Measurements from ENCODE around the gene LCN1.

LCN1 gene

GRCh38 chr9:135516132-135516860, 4.9 kb upstream of the LCN1 start:
- in situ Hi-C loops (cut with MboI; ENCODE audit: low sequenced_read_pairs): no loop called here
- no peaks in the 10 kb centered on the region for H3K9me3 ChIP-seq
- DNase-seq (ENCODE audit: low spot score in 2 of 2): no peak
- no peaks in the 10 kb centered on the region for H3K27me3 ChIP-seq (ENCODE audit: low read depth)
- H3K36me3 ChIP-seq (replicated peaks): no peaks in the 10 kb centered on the region
- H3K4me3 ChIP-seq: no peak overlapping the region
- H3K4me1 ChIP-seq: no peaks in the 10 kb centered on the region

GRCh38 chr9:135517407-135517822, 3.8 kb upstream of the LCN1 start:
- no peaks in the 10 kb centered on the region for H3K36me3 ChIP-seq (replicated peaks)
- H3K4me1 ChIP-seq: no peaks in the 10 kb centered on the region
- no peaks in the 10 kb centered on the region for H3K9me3 ChIP-seq
- no peaks in the 10 kb centered on the region for H3K27me3 ChIP-seq (ENCODE audit: low read depth)
- H3K4me3 ChIP-seq: no peak overlapping the region
- in situ Hi-C loops (cut with MboI; ENCODE audit: low sequenced_read_pairs): no loop called here
- no peak for DNase-seq (ENCODE audit: low spot score in 2 of 2)

GRCh38 chr9:135519179-135519971, 1.9 kb upstream of the LCN1 start:
- DNase-seq (ENCODE audit: low spot score in 2 of 2): no peak
- H3K4me1 ChIP-seq: no peaks in the 10 kb centered on the region
- H3K36me3 ChIP-seq (replicated peaks): no peaks in the 10 kb centered on the region
- no peaks in the 10 kb centered on the region for H3K9me3 ChIP-seq
- in situ Hi-C loops (cut with MboI; ENCODE audit: low sequenced_read_pairs): no loop called here
- H3K4me3 ChIP-seq: no peak overlapping the region
- H3K27me3 ChIP-seq (ENCODE audit: low read depth): no peaks in the 10 kb centered on the region

- Histone ChIP-seq H3K36me3 (replicated peaks) (no peaks in the 10 kb centered on the region), H3K4me3 (no peak overlapping the region), H3K27me3 (ENCODE audit: low read depth) (no peaks in the 10 kb centered on the region), H3K9me3 (no peaks in the 10 kb centered on the region), H3K4me1 (no peaks in the 10 kb centered on the region)
- DNase-seq (ENCODE audit: low spot score in 2 of 2): no peak
- in situ Hi-C loops (cut with MboI; ENCODE audit: low sequenced_read_pairs): no loop called here
Observed at GRCh38 chr9:135521608-135522095, 412 bp downstream of the LCN1 start.

- no peak for DNase-seq (ENCODE audit: low spot score in 2 of 2)
- no peaks in the 10 kb centered on the region for H3K4me1 ChIP-seq
- H3K9me3 ChIP-seq: no peaks in the 10 kb centered on the region
- H3K27me3 ChIP-seq (ENCODE audit: low read depth): no peaks in the 10 kb centered on the region
- in situ Hi-C loops (cut with MboI; ENCODE audit: low sequenced_read_pairs): no loop called here
- H3K4me3 ChIP-seq: no peak overlapping the region
- no peaks in the 10 kb centered on the region for H3K36me3 ChIP-seq (replicated peaks)
Observed at GRCh38 chr9:135522137-135522877, 1.1 kb downstream of the LCN1 start.

- in situ Hi-C loops (cut with MboI; ENCODE audit: low sequenced_read_pairs): no loop called here
- Histone ChIP-seq H3K4me1 (no peaks in the 10 kb centered on the region), H3K9me3 (no peaks in the 10 kb centered on the region), H3K27me3 (ENCODE audit: low read depth) (no peaks in the 10 kb centered on the region), H3K4me3 (no peak overlapping the region), H3K36me3 (replicated peaks) (no peaks in the 10 kb centered on the region)
- DNase-seq (ENCODE audit: low spot score in 2 of 2): no peak
Observed at GRCh38 chr9:135522931-135523330, 1.7 kb downstream of the LCN1 start.

GRCh38 chr9:135523521-135524129, 2.4 kb downstream of the LCN1 start:
- Histone ChIP-seq H3K9me3 (no peaks in the 10 kb centered on the region), H3K36me3 (replicated peaks) (no peaks in the 10 kb centered on the region), H3K27me3 (ENCODE audit: low read depth) (no peaks in the 10 kb centered on the region), H3K4me3 (no peak overlapping the region), H3K4me1 (no peaks in the 10 kb centered on the region)
- DNase-seq (ENCODE audit: low spot score in 2 of 2): no peak
- in situ Hi-C loops (cut with MboI; ENCODE audit: low sequenced_read_pairs): no loop called here

GRCh38 chr9:135524130-135524861, 3.1 kb downstream of the LCN1 start:
- H3K27me3 ChIP-seq (ENCODE audit: low read depth): no peaks in the 10 kb centered on the region
- H3K36me3 ChIP-seq (replicated peaks): no peaks in the 10 kb centered on the region
- in situ Hi-C loops (cut with MboI; ENCODE audit: low sequenced_read_pairs): no loop called here
- H3K9me3 ChIP-seq: no peaks in the 10 kb centered on the region
- no peaks in the 10 kb centered on the region for H3K4me1 ChIP-seq
- DNase-seq (ENCODE audit: low spot score in 2 of 2): no peak
- no peak overlapping the region for H3K4me3 ChIP-seq

GRCh38 chr9:135525241-135526088, 4.2 kb downstream of the LCN1 start:
- H3K27me3 ChIP-seq (ENCODE audit: low read depth): no peaks in the 10 kb centered on the region
- H3K36me3 ChIP-seq (replicated peaks): no peaks in the 10 kb centered on the region
- H3K4me3 ChIP-seq: no peak overlapping the region
- DNase-seq (ENCODE audit: low spot score in 2 of 2): no peak
- no peaks in the 10 kb centered on the region for H3K9me3 ChIP-seq
- H3K4me1 ChIP-seq: no peaks in the 10 kb centered on the region
- in situ Hi-C loops (cut with MboI; ENCODE audit: low sequenced_read_pairs): no loop called here

GRCh38 chr9:135526089-135526729, 5.0 kb downstream of the LCN1 start:
- Histone ChIP-seq H3K36me3 (replicated peaks) (no peaks in the 10 kb centered on the region), H3K4me3 (no peak overlapping the region), H3K27me3 (ENCODE audit: low read depth) (no peaks in the 10 kb centered on the region), H3K9me3 (no peaks in the 10 kb centered on the region), H3K4me1 (no peaks in the 10 kb centered on the region)
- no peak for DNase-seq (ENCODE audit: low spot score in 2 of 2)
- in situ Hi-C loops (cut with MboI; ENCODE audit: low sequenced_read_pairs): no loop called here

- Histone ChIP-seq H3K36me3 (replicated peaks) (no peaks in the 10 kb centered on the region), H3K4me3 (no peak overlapping the region), H3K9me3 (no peaks in the 10 kb centered on the region), H3K4me1 (no peaks in the 10 kb centered on the region), H3K27me3 (ENCODE audit: low read depth) (no peaks in the 10 kb centered on the region)
- no peak for DNase-seq (ENCODE audit: low spot score in 2 of 2)
- in situ Hi-C loops (cut with MboI; ENCODE audit: low sequenced_read_pairs): no loop called here
Observed at GRCh38 chr9:135526730-135527571, 5.7 kb downstream of the LCN1 start.

Data from HAP-1 (cell line).